ENCODE results near the gene TBCK. TPM values are rescaled to one million over a fixed set of nuclear protein-coding genes. Genes with fewer than 3 reads are reported as not detected.

The TBCK gene
- total and polyA plus RNA-seq, 2 donors (not counting 3 experiments of a cell fraction or from before 2014, with no cell fraction given): 18.2 to 38.6 TPM

DNA sequence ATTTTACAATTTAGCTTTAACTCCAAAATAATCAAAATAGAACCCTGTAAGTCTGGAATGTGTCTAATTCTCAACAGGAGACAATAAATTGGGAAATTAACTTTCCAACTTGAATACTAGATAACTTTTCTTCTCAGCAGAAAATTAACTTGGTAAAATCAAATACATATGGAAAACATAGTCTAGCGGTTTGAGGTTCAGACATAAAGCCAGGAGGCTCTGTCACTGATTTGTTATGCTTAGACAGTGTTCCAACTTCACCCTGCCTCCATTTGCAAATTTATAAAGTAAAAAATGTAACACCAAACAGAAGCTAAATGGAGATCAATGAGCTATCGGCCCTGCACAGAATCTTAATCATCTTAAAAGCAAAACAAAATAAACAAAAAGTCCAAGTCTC lies 46.3 kb downstream of the TBCK start:
- H4K20me1 ChIP-seq (replicated peaks; ENCODE audit: control insufficient read depth, extremely low read depth, insufficient read depth, low read length): no peaks in the 10 kb centered on the region
- POLR2A ChIA-PET: no interaction called here

More for the DNA sequence above, 46.3 kb downstream of the TBCK start:
- peaks cover 21% of the 10 kb centered on the region for H3K4me1 ChIP-seq (ENCODE audit: control insufficient read depth, extremely low read depth, insufficient read depth, low read length)
- no peak overlapping the region for H3K9ac ChIP-seq (replicated peaks; ENCODE audit: extremely low read depth, insufficient read depth, low read length)
- BruUV-seq (replicated peaks): no TSS peak
- H3K36me3 ChIP-seq (ENCODE audit: control insufficient read depth in 2 of 2, extremely low read depth in 1 of 2, insufficient read depth in 2 of 2, low read length in 2 of 2): no peaks in the 10 kb centered on the region
- FAIRE-seq: no peak
- H3K9me1 ChIP-seq (replicated peaks; ENCODE audit: control insufficient read depth, extremely low read depth, insufficient read depth, low read length): no peaks in the 10 kb centered on the region
- no peaks in the 10 kb centered on the region for H3K27me3 ChIP-seq (ENCODE audit: control insufficient read depth in 2 of 2, insufficient read depth in 2 of 2, low read length in 2 of 2)
- CTCF ChIA-PET: interaction anchor here (0.8 to 1.5 kb wide), 2 partner anchors 231 to 539 kb away, joined by 3 to 4 read pairs; no protein-coding TSS in a partner anchor
- no peak for TF ChIP-seq CTCF (IDR thresholded peaks at IDR 0.05; ENCODE audit: extremely low read depth in 1 of 2, insufficient read depth in 1 of 2, low read depth in 1 of 2, low read length in 2 of 2)
- no peak for TF ChIP-seq JUN (IDR thresholded peaks at IDR 0.05; ENCODE audit: borderline replicate concordance, insufficient read depth, insufficient read length, low read depth)
- TF ChIP-seq FOS (IDR thresholded peaks at IDR 0.05; ENCODE audit: borderline replicate concordance, insufficient read depth, low read length): no peak
- no peak for TF ChIP-seq GATA2 (IDR thresholded peaks at IDR 0.05; ENCODE audit: insufficient read depth, insufficient read length, low read depth, low read length)
- no peak for TF ChIP-seq EZH2 (IDR thresholded peaks at IDR 0.05; ENCODE audit: borderline replicate concordance, low read depth, low read length, severe bottlenecking)
- no peak for TF ChIP-seq POLR2AphosphoS5 (IDR thresholded peaks at IDR 0.05; ENCODE audit: insufficient read depth, low read depth, low read length)
- no peak for TF ChIP-seq MYC (IDR thresholded peaks at IDR 0.05; ENCODE audit: low read depth, low read length)
- no peak for TF ChIP-seq POLR2A (IDR thresholded peaks at IDR 0.05; ENCODE audit: low read depth, low read length)
- dilution Hi-C loops (cut with MboI; ENCODE audit: extremely low pct_ligation_motif_present, low sequenced_read_pairs) (no loop called here), intact Hi-C loops (cut with micrococcal nuclease) (loop anchor here (10.0 kb wide), 1 partner anchor 765 kb away; the partner anchor contains the start of gene DKK2)
- H3K9me3 ChIP-seq (replicated peaks; ENCODE audit: control insufficient read depth, insufficient read depth, low read length): no peaks in the 10 kb centered on the region
- no peak for DNase-seq (ENCODE audit: low read depth, low spot score)
- no peaks in the 10 kb centered on the region for H3K79me2 ChIP-seq (ENCODE audit: control insufficient read depth, insufficient read depth, low read length)
- H2AFZ ChIP-seq (ENCODE audit: low read depth, low read length): no peak overlapping the region
- no peak overlapping the region for H3K4me2 ChIP-seq (ENCODE audit: insufficient read depth, low read length)
- H3K27ac ChIP-seq (ENCODE audit: insufficient read depth, low read depth, low read length): no peak overlapping the region
- H3K4me3 ChIP-seq (replicated peaks in 1 of 3; ENCODE audit: insufficient read depth in 1 of 3, low read depth in 1 of 3, low read length in 3 of 3): no peak overlapping the region
